ENCODE results near the gene CPNE7. TPM values are rescaled to one million over a fixed set of nuclear protein-coding genes. Genes with fewer than 3 reads are reported as not detected.

The CPNE7 gene
- total and polyA plus RNA-seq, 2 of the 13 experiments (the other 11 are each of a cell fraction or from before 2014, with no cell fraction given), result 0.59 TPM; not detected in 1

DNA sequence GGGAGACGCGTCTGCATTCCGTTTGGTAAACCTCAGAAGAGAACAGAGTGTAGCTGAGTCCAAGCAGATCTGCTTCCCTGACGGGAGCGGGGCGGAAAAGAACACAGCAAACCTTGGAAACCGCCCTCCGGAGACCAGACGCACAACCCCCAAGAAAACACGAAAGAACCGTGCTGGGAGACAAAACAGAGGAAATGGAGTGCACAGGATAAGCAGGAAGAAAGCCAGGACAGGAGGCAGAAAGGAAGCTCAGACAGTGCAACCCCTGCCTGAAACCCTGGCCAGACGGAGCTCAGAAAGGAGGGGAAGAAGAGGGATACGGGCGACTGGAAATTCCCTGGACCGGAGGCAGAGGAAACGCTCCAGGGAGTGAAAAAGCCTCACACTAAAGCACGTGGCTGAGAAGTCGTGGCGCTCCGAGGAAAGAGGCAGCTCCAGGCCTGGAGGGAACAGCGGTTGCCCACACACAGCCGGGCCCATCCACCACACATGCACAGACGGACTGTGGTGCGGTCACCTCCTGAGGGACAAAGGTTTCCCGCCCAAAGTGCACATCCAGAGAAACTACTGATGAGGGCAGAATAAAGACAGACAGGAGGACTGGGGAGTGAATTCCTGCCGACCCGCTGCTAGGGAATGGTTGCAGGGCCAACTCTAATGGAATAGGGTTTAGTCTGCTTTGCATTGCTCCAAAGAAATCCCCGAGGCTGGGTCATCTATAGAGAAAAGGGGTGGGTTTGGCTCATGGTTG lies 48.1 kb downstream of the CPNE7 start (continued):
- TF ChIP-seq, protein P1, sequence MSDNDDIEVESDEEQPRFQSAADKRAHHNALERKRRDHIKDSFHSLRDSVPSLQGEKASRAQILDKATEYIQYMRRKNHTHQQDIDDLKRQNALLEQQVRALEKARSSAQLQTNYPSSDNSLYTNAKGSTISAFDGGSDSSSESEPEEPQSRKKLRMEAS (IDR thresholded peaks at IDR 0.05), result peak; percentile 97
- TF ChIP-seq YEATS2 (CRISPR knock-in tag; IDR thresholded peaks at IDR 0.05; ENCODE audit: borderline replicate concordance) (no peak), ZNF564 (CRISPR knock-in tag; IDR thresholded peaks at IDR 0.05) (0 out of 2 replicates have a peak, but pooled peaks have one; percentile 20), NONO (IDR thresholded peaks at IDR 0.05) (no peak), NONO (CRISPR knock-in tag; conservative IDR thresholded peaks at IDR 0.05) (0 out of 2 replicates have a peak, but pooled peaks have one; percentile 45), RNF2 (conservative IDR thresholded peaks at IDR 0.05; ENCODE audit: low read depth) (peak; percentile 76; the same call in 1 of the 2 replicates), KMT2A (CRISPR knock-in tag; IDR thresholded peaks at IDR 0.05) (0 out of 2 replicates have a peak, but pooled peaks have one; percentile 30), HNF4A (CRISPR knock-in tag; IDR thresholded peaks at IDR 0.05) (peak; percentile 78), SMAD1 (CRISPR knock-in tag; IDR thresholded peaks at IDR 0.05; ENCODE audit: borderline replicate concordance, low read depth) (no peak), ZSCAN21 (CRISPR knock-in tag; IDR thresholded peaks at IDR 0.05; ENCODE audit: borderline replicate concordance) (peak; percentile 58; the same call in 1 of the 2 replicates), E2F1 (CRISPR knock-in tag; IDR thresholded peaks at IDR 0.05) (peak; percentile 41; the same call in 1 of the 2 replicates), DMAP1 (CRISPR knock-in tag; IDR thresholded peaks at IDR 0.05) (no peak), SOX5 (CRISPR knock-in tag; IDR thresholded peaks at IDR 0.05; ENCODE audit: borderline replicate concordance) (no peak), ZNF598 (CRISPR knock-in tag; IDR thresholded peaks at IDR 0.05; ENCODE audit: borderline replicate concordance) (peak; percentile 69; the same call in 1 of the 2 replicates), ZNF780A (CRISPR knock-in tag; IDR thresholded peaks at IDR 0.05) (no peak), ZNF274 (CRISPR knock-in tag; IDR thresholded peaks at IDR 0.05) (no peak; the same call in 1 of the 2 replicates), ZNF329 (CRISPR knock-in tag; IDR thresholded peaks at IDR 0.05; ENCODE audit: low read depth) (peak; percentile 96), ZNF441 (CRISPR knock-in tag; IDR thresholded peaks at IDR 0.05; ENCODE audit: borderline replicate concordance) (peak; percentile 89), SMYD3 (CRISPR knock-in tag; IDR thresholded peaks at IDR 0.05) (no peak)
- TF ChIP-seq, protein P2, sequence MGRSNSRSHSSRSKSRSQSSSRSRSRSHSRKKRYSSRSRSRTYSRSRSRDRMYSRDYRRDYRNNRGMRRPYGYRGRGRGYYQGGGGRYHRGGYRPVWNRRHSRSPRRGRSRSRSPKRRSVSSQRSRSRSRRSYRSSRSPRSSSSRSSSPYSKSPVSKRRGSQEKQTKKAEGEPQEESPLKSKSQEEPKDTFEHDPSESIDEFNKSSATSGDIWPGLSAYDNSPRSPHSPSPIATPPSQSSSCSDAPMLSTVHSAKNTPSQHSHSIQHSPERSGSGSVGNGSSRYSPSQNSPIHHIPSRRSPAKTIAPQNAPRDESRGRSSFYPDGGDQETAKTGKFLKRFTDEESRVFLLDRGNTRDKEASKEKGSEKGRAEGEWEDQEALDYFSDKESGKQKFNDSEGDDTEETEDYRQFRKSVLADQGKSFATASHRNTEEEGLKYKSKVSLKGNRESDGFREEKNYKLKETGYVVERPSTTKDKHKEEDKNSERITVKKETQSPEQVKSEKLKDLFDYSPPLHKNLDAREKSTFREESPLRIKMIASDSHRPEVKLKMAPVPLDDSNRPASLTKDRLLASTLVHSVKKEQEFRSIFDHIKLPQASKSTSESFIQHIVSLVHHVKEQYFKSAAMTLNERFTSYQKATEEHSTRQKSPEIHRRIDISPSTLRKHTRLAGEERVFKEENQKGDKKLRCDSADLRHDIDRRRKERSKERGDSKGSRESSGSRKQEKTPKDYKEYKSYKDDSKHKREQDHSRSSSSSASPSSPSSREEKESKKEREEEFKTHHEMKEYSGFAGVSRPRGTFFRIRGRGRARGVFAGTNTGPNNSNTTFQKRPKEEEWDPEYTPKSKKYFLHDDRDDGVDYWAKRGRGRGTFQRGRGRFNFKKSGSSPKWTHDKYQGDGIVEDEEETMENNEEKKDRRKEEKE (IDR thresholded peaks at IDR 0.05), result no peak
- TF ChIP-seq, protein P3, sequence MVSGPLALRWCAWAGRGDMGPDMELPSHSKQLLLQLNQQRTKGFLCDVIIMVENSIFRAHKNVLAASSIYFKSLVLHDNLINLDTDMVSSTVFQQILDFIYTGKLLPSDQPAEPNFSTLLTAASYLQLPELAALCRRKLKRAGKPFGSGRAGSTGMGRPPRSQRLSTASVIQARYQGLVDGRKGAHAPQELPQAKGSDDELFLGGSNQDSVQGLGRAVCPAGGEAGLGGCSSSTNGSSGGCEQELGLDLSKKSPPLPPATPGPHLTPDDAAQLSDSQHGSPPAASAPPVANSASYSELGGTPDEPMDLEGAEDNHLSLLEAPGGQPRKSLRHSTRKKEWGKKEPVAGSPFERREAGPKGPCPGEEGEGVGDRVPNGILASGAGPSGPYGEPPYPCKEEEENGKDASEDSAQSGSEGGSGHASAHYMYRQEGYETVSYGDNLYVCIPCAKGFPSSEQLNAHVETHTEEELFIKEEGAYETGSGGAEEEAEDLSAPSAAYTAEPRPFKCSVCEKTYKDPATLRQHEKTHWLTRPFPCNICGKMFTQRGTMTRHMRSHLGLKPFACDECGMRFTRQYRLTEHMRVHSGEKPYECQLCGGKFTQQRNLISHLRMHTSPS (CRISPR knock-in tag; IDR thresholded peaks at IDR 0.05; ENCODE audit: low read depth), result no peak
- TF ChIP-seq, protein P4, sequence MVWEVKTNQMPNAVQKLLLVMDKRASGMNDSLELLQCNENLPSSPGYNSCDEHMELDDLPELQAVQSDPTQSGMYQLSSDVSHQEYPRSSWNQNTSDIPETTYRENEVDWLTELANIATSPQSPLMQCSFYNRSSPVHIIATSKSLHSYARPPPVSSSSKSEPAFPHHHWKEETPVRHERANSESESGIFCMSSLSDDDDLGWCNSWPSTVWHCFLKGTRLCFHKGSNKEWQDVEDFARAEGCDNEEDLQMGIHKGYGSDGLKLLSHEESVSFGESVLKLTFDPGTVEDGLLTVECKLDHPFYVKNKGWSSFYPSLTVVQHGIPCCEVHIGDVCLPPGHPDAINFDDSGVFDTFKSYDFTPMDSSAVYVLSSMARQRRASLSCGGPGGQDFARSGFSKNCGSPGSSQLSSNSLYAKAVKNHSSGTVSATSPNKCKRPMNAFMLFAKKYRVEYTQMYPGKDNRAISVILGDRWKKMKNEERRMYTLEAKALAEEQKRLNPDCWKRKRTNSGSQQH (CRISPR knock-in tag; IDR thresholded peaks at IDR 0.05; ENCODE audit: low read depth), result no peak

Measured in HepG2 (cell line).